WTC11 (cell line): Measurements from ENCODE around the gene IST1. TPM values are rescaled to one million over a fixed set of nuclear protein-coding genes. Genes with fewer than 3 reads are reported as not detected.

Experiments
- ATAC-seq: fragments of 200-7000 bp; cut with Tn5 transposase; 2 replicates; pipeline ENCODE4 v1.10.0; 2021; ENCODE audit warnings: mild to moderate bottlenecking, moderate library complexity
- CTCF ChIA-PET: fragments of 300-600 bp; sonication (Branson Sonifier 250); formaldehyde crosslinking; loops from one replicate; lab custom pipeline; 2021; ENCODE audit warnings: antibody characterized with exemption; lab: Charles Lee
- POLR2A ChIA-PET: fragments of 350-600 bp; sonication (Branson Sonifier 250); formaldehyde crosslinking; loops from one replicate; lab custom pipeline; 2021; ENCODE audit warnings: antibody characterized with exemption; lab: Charles Lee
- DNase-seq: peaks from one replicate; pipeline ENCODE4 v3.0.0; 2021; ENCODE audit warnings: low spot score
- H3K27ac Mint-ChIP-seq: 2 replicates; pipeline ENCODE4 v1.8.0; 2021; ENCODE audit warnings: mixed read lengths
- H3K27me3 Mint-ChIP-seq: 2 replicates; pipeline ENCODE4 v1.8.0; 2021; ENCODE audit warnings: low read depth, mild to moderate bottlenecking, moderate library complexity, mixed read lengths
- H3K36me3 Mint-ChIP-seq: 2 replicates; pipeline ENCODE4 v1.8.0; 2021; ENCODE audit warnings: mixed read lengths
- H3K4me1 Mint-ChIP-seq: 2 replicates; pipeline ENCODE4 v1.8.0; 2022; ENCODE audit warnings: mixed read lengths
- H3K4me3 Mint-ChIP-seq: 2 replicates; pipeline ENCODE4 v1.8.0; 2021; ENCODE audit warnings: mild to moderate bottlenecking, moderate library complexity, mixed read lengths
- H3K9me3 Mint-ChIP-seq: 2 replicates; pipeline ENCODE4 v1.8.0; 2021; ENCODE audit warnings: mixed read lengths
- AR ChIP-seq: fragments of 250-450 bp; sonication (Bioruptor Pico); IDR thresholded peaks from 2 replicates; pipeline ENCODE4 v1.9.0; 2021; ENCODE audit warnings: mild to moderate bottlenecking
- CREM ChIP-seq: sonication (generic); formaldehyde crosslinking; IDR thresholded peaks from 2 replicates; pipeline ENCODE4 v1.8.1; 2022; ENCODE audit warnings: mild to moderate bottlenecking, missing genetic modification reagents, moderate library complexity
- EMX1 ChIP-seq: fragments of 250-450 bp; sonication (Bioruptor Pico); IDR thresholded peaks from 2 replicates; pipeline ENCODE4 v1.8.0; 2021; ENCODE audit warnings: mild to moderate bottlenecking
- HMGA2 ChIP-seq: fragments of 250-450 bp; sonication (Bioruptor Pico); IDR thresholded peaks from 2 replicates; pipeline ENCODE4 v1.4.0; 2021; ENCODE audit warnings: mild to moderate bottlenecking, moderate library complexity
- JUN ChIP-seq: sonication (generic); formaldehyde crosslinking; IDR thresholded peaks from 2 replicates; pipeline ENCODE4 v1.8.0; 2023; ENCODE audit warnings: mild to moderate bottlenecking, missing genetic modification reagents
- MYBL2 ChIP-seq: sonication (generic); formaldehyde crosslinking; IDR thresholded peaks from 2 replicates; pipeline ENCODE4 v1.8.1; 2023; ENCODE audit warnings: mild to moderate bottlenecking, moderate library complexity, missing genetic modification reagents
- NFE2L1 ChIP-seq: sonication (generic); formaldehyde crosslinking; IDR thresholded peaks from 2 replicates; pipeline ENCODE4 v1.8.1; 2023; ENCODE audit warnings: missing genetic modification reagents
- PRDM15 ChIP-seq: sonication (generic); formaldehyde crosslinking; IDR thresholded peaks from 2 replicates; pipeline ENCODE4 v1.8.0; 2022; ENCODE audit warnings: missing genetic modification reagents
- PREB ChIP-seq: sonication (generic); formaldehyde crosslinking; IDR thresholded peaks from 2 replicates; pipeline ENCODE4 v1.8.1; 2022; ENCODE audit warnings: mild to moderate bottlenecking, missing genetic modification reagents, moderate library complexity, borderline replicate concordance
- RELA ChIP-seq: sonication (generic); formaldehyde crosslinking; IDR thresholded peaks from 2 replicates; pipeline ENCODE4 v1.8.1; 2022; ENCODE audit warnings: missing genetic modification reagents, mild to moderate bottlenecking, borderline replicate concordance
- SMAD3 ChIP-seq: sonication (generic); formaldehyde crosslinking; IDR thresholded peaks from 2 replicates; pipeline ENCODE4 v1.8.0; 2022; ENCODE audit warnings: missing genetic modification reagents, mild to moderate bottlenecking, borderline replicate concordance
- USF2 ChIP-seq: sonication (generic); formaldehyde crosslinking; IDR thresholded peaks from 2 replicates; pipeline ENCODE4 v1.8.1; 2023; ENCODE audit warnings: mild to moderate bottlenecking, missing genetic modification reagents, moderate library complexity
- ZNF121 ChIP-seq: sonication (generic); formaldehyde crosslinking; IDR thresholded peaks from 2 replicates; pipeline ENCODE4 v1.8.0; 2023; ENCODE audit warnings: missing genetic modification reagents
- ZNF138 ChIP-seq: sonication (generic); formaldehyde crosslinking; conservative IDR thresholded peaks from 2 replicates; pipeline ENCODE4 v1.8.1; 2022; ENCODE audit warnings: mild to moderate bottlenecking, moderate library complexity, missing genetic modification reagents
- ZNF512 ChIP-seq: sonication (generic); formaldehyde crosslinking; IDR thresholded peaks from 2 replicates; pipeline ENCODE4 v1.8.1; 2022; ENCODE audit warnings: missing genetic modification reagents, borderline replicate concordance
- total RNA-seq: library from RNA; stranded (reverse); gene quantifications from 3 replicates; pipeline ENCODE4 v1.2.3, GENCODE V29; 2021
- TF ChIP-seq, protein P1 (sequence below): sonication (generic); formaldehyde crosslinking; IDR thresholded peaks from 2 replicates; pipeline ENCODE4 v1.8.0; 2022; ENCODE audit warnings: mild to moderate bottlenecking, missing genetic modification reagents
- TF ChIP-seq, protein P2 (sequence below): fragments of 250-450 bp; sonication (Bioruptor Pico); IDR thresholded peaks from 2 replicates; pipeline ENCODE4 v2.1.2; 2022; ENCODE audit warnings: mild to moderate bottlenecking, moderate library complexity

IST1 gene
- total RNA-seq, 1 experiment from 2014 or later: 272 TPM

- POLR2A ChIA-PET: no interaction called here
- peaks cover 20% of the 10 kb centered on the region for H3K36me3 Mint-ChIP-seq
- H3K9me3 Mint-ChIP-seq: no peaks in the 10 kb centered on the region
- CTCF ChIA-PET: no interaction called here
- H3K27me3 Mint-ChIP-seq: no peaks in the 10 kb centered on the region
- ATAC-seq (no peak), DNase-seq (no peak)
- H3K27ac Mint-ChIP-seq: no peak overlapping the region
- no peaks in the 10 kb centered on the region for H3K4me1 Mint-ChIP-seq
- no peak overlapping the region for H3K4me3 Mint-ChIP-seq
- TF ChIP-seq NFE2L1 (no peak), EMX1 (no peak), RELA (no peak), JUN (CRISPR knock-in tag) (no peak), ZNF121 (CRISPR knock-in tag) (no peak), SMAD3 (no peak), PRDM15 (CRISPR knock-in tag) (no peak), ZNF512 (CRISPR knock-in tag) (no peak), HMGA2 (CRISPR knock-in tag) (no peak), CREM (no peak), AR (CRISPR knock-in tag) (no peak), ZNF138 (no peak), MYBL2 (no peak), USF2 (CRISPR knock-in tag) (no peak), PREB (CRISPR knock-in tag) (no peak)
- TF ChIP-seq, protein P1, sequence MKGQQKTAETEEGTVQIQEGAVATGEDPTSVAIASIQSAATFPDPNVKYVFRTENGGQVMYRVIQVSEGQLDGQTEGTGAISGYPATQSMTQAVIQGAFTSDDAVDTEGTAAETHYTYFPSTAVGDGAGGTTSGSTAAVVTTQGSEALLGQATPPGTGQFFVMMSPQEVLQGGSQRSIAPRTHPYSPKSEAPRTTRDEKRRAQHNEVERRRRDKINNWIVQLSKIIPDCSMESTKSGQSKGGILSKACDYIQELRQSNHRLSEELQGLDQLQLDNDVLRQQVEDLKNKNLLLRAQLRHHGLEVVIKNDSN (CRISPR knock-in tag): no peak
- TF ChIP-seq, protein P2, sequence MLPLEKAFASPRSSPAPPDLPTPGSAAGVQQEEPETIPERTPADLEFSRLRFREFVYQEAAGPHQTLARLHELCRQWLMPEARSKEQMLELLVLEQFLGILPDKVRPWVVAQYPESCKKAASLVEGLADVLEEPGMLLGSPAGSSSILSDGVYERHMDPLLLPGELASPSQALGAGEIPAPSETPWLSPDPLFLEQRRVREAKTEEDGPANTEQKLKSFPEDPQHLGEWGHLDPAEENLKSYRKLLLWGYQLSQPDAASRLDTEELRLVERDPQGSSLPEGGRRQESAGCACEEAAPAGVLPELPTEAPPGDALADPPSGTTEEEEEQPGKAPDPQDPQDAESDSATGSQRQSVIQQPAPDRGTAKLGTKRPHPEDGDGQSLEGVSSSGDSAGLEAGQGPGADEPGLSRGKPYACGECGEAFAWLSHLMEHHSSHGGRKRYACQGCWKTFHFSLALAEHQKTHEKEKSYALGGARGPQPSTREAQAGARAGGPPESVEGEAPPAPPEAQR (CRISPR knock-in tag): no peak
Observed at GRCh38 chr16:71854369-71854948, 40.9 kb upstream of the IST1 start.
